WTC11 (cell line): ENCODE results near the gene DALRD3.

Source experiments
- CTCF ChIP-seq: fragments of 200-600 bp; IDR thresholded peaks from 2 replicates; pipeline ENCODE4 v1.8.0; 2022; ENCODE audit warnings: antibody characterized with exemption
- ELF4 ChIP-seq: sonication (generic); formaldehyde crosslinking; IDR thresholded peaks from 2 replicates; pipeline ENCODE4 v1.8.1; 2022; ENCODE audit warnings: low read depth, mild to moderate bottlenecking, moderate library complexity, missing genetic modification reagents
- JUN ChIP-seq: sonication (generic); formaldehyde crosslinking; IDR thresholded peaks from 2 replicates; pipeline ENCODE4 v1.8.0; 2023; ENCODE audit warnings: mild to moderate bottlenecking, missing genetic modification reagents

GRCh38 chr3:48982686-48983085, 35.7 kb downstream of the DALRD3 start:
- TF ChIP-seq ELF4 (CRISPR knock-in tag) (no peak), CTCF (no peak), JUN (CRISPR knock-in tag) (no peak)
